HepG2 (cell line): Measurements from ENCODE around the gene WDR83. TPM values are rescaled to one million over a fixed set of nuclear protein-coding genes. Genes with fewer than 3 reads are reported as not detected.

Experiments
- ATAC-seq: fragments of 200-7000 bp; cut with Tn5 transposase; 3 replicates; pipeline ENCODE4 v1.9.1; 2020; ENCODE audit warnings: mild to moderate bottlenecking, moderate library complexity
- BruUV-seq: library from RNA; stranded (reverse); fragments of 400-500 nt; replicated peaks from 2 replicates; lab custom pipeline; 2021; lab: Mats Ljungman, UMichigan
- CTCF ChIA-PET: fragments of 300-600 bp; formaldehyde crosslinking; extraction: SDS; loops from one replicate; lab custom pipeline; 2021; ENCODE audit warnings: low total read pairs, inconsistent platforms, low intra/inter-chr PET ratio; lab: Yijun Ruan, JAX
- POLR2A ChIA-PET: fragments of 350-600 bp; sonication (Branson Sonifier 250); formaldehyde crosslinking; loops from one replicate; lab custom pipeline; 2020; ENCODE audit warnings: antibody characterized with exemption, inconsistent platforms; lab: Yijun Ruan, JAX
- DNase-seq: peaks from one replicate; pipeline ENCODE4 v3.0.0-alpha.2; 2015; ENCODE audit warnings: low spot score
- FAIRE-seq: peaks from 3 replicates; lab custom pipeline; 2011; peaks lifted over from hg19 to GRCh38; lab: Jason Lieb, UNC
- H2AFZ ChIP-seq: one replicate; pipeline ENCODE4 v1.6.1; 2011; ENCODE audit warnings: low read length, inconsistent platforms
- H3K27ac ChIP-seq: fragments of 300-600 bp; 3 replicates; pipeline ENCODE4 v1.8.0; 2011; ENCODE audit warnings: mixed run types, mild to moderate bottlenecking, mixed read lengths, low read length, inconsistent platforms; ENCODE audit not compliant: insufficient read depth; ENCODE audit errors: extremely low read length
- H3K27me3 ChIP-seq, 2 experiments: fragments of 200-600 bp in 1 of 2; 2 replicates in 1 of 2; 3 replicates in 1 of 2; pipeline versions ENCODE4 v1.6.0 to v1.8.0; 2011; ENCODE audit warnings: low read length in 2 of 2, mild to moderate bottlenecking in 2 of 2, moderate library complexity in 2 of 2, inconsistent platforms in 1 of 2; ENCODE audit not compliant: insufficient read depth in 2 of 2, control insufficient read depth in 1 of 2
- H3K36me3 ChIP-seq, 2 experiments: fragments of 200-600 bp in 1 of 2; replicated peaks in 1 of 2; 2 replicates in 1 of 2; 3 replicates in 1 of 2; pipeline versions ENCODE4 v1.5.1 to v1.8.0; 2011; ENCODE audit warnings: low read length in 2 of 2, inconsistent platforms in 1 of 2; ENCODE audit not compliant: insufficient read depth in 2 of 2, control insufficient read depth in 1 of 2
- H3K4me1 ChIP-seq: 2 replicates; pipeline ENCODE4 v1.5.1; 2012; ENCODE audit warnings: low read length, inconsistent platforms; ENCODE audit not compliant: insufficient read depth
- H3K4me2 ChIP-seq: 2 replicates; pipeline ENCODE4 v1.6.0; 2011; ENCODE audit warnings: low read depth, low read length, inconsistent platforms
- H3K4me3 ChIP-seq, 3 experiments: fragments of 200-600 bp in 1 of 3; sonication (generic), shearing (Covaris generic) in 1 of 3; replicated peaks in 1 of 3; 2 replicates each; pipeline ENCODE4 v1.5.1; 2011 to 2016; ENCODE audit warnings: low read length in 3 of 3, inconsistent platforms in 2 of 3, low read depth in 2 of 3, mild to moderate bottlenecking in 2 of 3, control low read depth in 1 of 3, mixed read lengths in 1 of 3; ENCODE audit not compliant: insufficient read depth in 1 of 3
- H3K79me2 ChIP-seq: one replicate; pipeline ENCODE4 v1.6.1; 2011; ENCODE audit warnings: low read length, inconsistent platforms; ENCODE audit not compliant: insufficient read depth
- H3K9ac ChIP-seq: 2 replicates; pipeline ENCODE4 v1.6.0; 2011; ENCODE audit warnings: mild to moderate bottlenecking, low read depth, low read length, inconsistent platforms; ENCODE audit not compliant: insufficient read depth
- H3K9me3 ChIP-seq: 2 replicates; pipeline ENCODE4 v1.5.1; 2012; ENCODE audit warnings: mild to moderate bottlenecking, low read length
- H4K20me1 ChIP-seq: 2 replicates; pipeline ENCODE4 v1.6.0; 2011; ENCODE audit warnings: inconsistent platforms, mild to moderate bottlenecking, low read length, moderate library complexity; ENCODE audit not compliant: insufficient read depth
- HDAC2 ChIP-seq: sonication (generic); formaldehyde crosslinking; IDR thresholded peaks from 2 replicates; pipeline ENCODE4 v1.4.0; 2020; ENCODE audit warnings: missing genetic modification reagents
- MYC ChIP-seq: sonication (generic); formaldehyde crosslinking; IDR thresholded peaks from 2 replicates; pipeline ENCODE4 v1.9.0; 2021; ENCODE audit warnings: missing genetic modification reagents, borderline replicate concordance
- POLR2G ChIP-seq: fragments of 200-400 bp; formaldehyde crosslinking; IDR thresholded peaks from 2 replicates; pipeline ENCODE4 v1.6.1; 2018; ENCODE audit warnings: mild to moderate bottlenecking, low read depth, low read length, moderate library complexity
- SATB2 ChIP-seq: sonication (generic); formaldehyde crosslinking; IDR thresholded peaks from 2 replicates; pipeline ENCODE4 v1.5.0; 2020; ENCODE audit warnings: missing genetic modification reagents
- XRCC5 ChIP-seq: fragments of 200-400 bp; formaldehyde crosslinking; optimal IDR thresholded peaks from 2 replicates; pipeline ENCODE3; 2017; ENCODE audit warnings: mild to moderate bottlenecking, low read length
- ZNF333 ChIP-seq: sonication (generic); formaldehyde crosslinking; IDR thresholded peaks from 2 replicates; pipeline ENCODE4 v1.4.0; 2020; ENCODE audit warnings: mild to moderate bottlenecking, missing genetic modification reagents, borderline replicate concordance
- ZNF605 ChIP-seq: sonication (generic); formaldehyde crosslinking; IDR thresholded peaks from 2 replicates; pipeline ENCODE4 v1.8.0; 2022; ENCODE audit warnings: mild to moderate bottlenecking, missing genetic modification reagents
- WGBS: methylation state at CpG from one replicate; pipeline ENCODE4 v1.1.6; 2017; ENCODE audit warnings: low lambda C conversion rate; 5-methylcytosine and 5-hydroxymethylcytosine counted together
- in situ Hi-C: cut with HindIII; loops from 2 replicates; pipeline ENCODE4 v1.10.0; 2017; ENCODE audit warnings: low pct_unique_long_range_greater_than_20kb; ENCODE audit not compliant: extremely low pct_ligation_motif_present
- intact Hi-C: fragments of 100-400 bp; cut with micrococcal nuclease; formaldehyde crosslinking; loops from one replicate; pipeline ENCODE4 v1.10.0; 2022; ENCODE audit not compliant: unreplicated experiment
- polyA plus RNA-seq, 8 experiments: library from polyadenylated mRNA; depleted of rRNA in 3 of 8; stranded (reverse) in 7 of 8; unstranded in 1 of 8; fragments of >200 nt; fragmentation: Illumina TruSeq in 4 of 8; extraction: Trizol in 4 of 8; gene quantifications; 2 replicates each; pipeline versions ENCODE4 v1.2.1 to v1.2.3, GENCODE V29; 2011 to 2016; ENCODE audit warnings: low read depth in 4 of 8, missing spikeins in 1 of 8, mixed read lengths in 1 of 8; ENCODE audit not compliant: insufficient read depth in 1 of 8
- total RNA-seq, 5 experiments: library from RNA; depleted of rRNA; stranded (reverse); fragments of >200 nt; fragmentation: Illumina TruSeq; extraction: Trizol; gene quantifications; 2 replicates each; pipeline ENCODE4 v1.2.3, GENCODE V29; 2016; ENCODE audit warnings: low read depth in 1 of 5
- TF ChIP-seq, protein P1 (sequence below): sonication (generic); formaldehyde crosslinking; IDR thresholded peaks from 2 replicates; pipeline ENCODE4 v1.5.0; 2020; ENCODE audit warnings: missing genetic modification reagents
- TF ChIP-seq, protein P2 (sequence below): sonication (generic); formaldehyde crosslinking; IDR thresholded peaks from 2 replicates; pipeline ENCODE4 v1.4.0; 2020; ENCODE audit warnings: missing genetic modification reagents
- TF ChIP-seq, protein P3 (sequence below): sonication (generic); formaldehyde crosslinking; IDR thresholded peaks from one replicate; pipeline ENCODE4 v1.5.1; 2020; ENCODE audit warnings: mild to moderate bottlenecking, missing genetic modification reagents; ENCODE audit errors: not compliant biosample characterization
- TF ChIP-seq, protein P4 (sequence below): sonication (generic); formaldehyde crosslinking; IDR thresholded peaks from 2 replicates; pipeline ENCODE4 v1.5.0; 2020; ENCODE audit warnings: missing genetic modification reagents
- TF ChIP-seq, protein P5 (sequence below): sonication (generic); IDR thresholded peaks from 2 replicates; pipeline ENCODE4 v1.6.1; 2016; ENCODE audit warnings: low read depth, borderline replicate concordance

The WDR83 gene
- total and polyA plus RNA-seq, 2 of the 13 experiments (the other 11 are each of a cell fraction or from before 2014, with no cell fraction given): 4.5 to 10.7 TPM

DNA sequence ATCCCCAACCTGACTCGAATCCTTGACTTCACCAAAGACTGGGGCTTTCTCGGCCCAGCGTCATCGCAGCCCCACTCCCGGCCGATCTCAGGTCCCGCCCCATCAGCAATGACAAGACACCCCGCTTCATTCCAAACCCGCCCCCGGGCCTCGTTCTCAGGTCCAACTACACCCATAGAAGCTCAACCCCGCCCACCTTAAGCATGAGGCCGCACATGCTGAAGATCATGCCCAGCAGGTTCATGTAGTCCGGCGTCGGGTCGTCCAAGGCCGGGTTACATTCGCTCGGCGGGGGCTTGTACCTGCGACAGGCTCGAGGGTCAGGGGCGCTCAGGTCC, 2.3 kb downstream of the WDR83 start:
- intact Hi-C loops: no loop called here
- in situ Hi-C loops: no loop called here
- peaks cover 43% of the 10 kb centered on the region for H3K4me1 ChIP-seq
- CTCF ChIA-PET: no interaction called here
- ATAC-seq (peak; percentile 10), FAIRE-seq (no peak), DNase-seq (peak; percentile 40)
- peak overlapping the region; percentile 77 to 96 (median 96) for H3K4me3 ChIP-seq
- no peaks in the 10 kb centered on the region; a peak in 1 of 5 replicates for H3K27me3 ChIP-seq
- peak overlapping the region; percentile 93 for H3K9ac ChIP-seq
- POLR2A ChIA-PET: interaction anchor here (0.9 to 1.9 kb wide), 9 partner anchors 9 to 173 kb away, joined by 3 to 16 read pairs (median 4); partner anchors contain the start of genes DHPS, GET3, ZNF490 and ZNF791
- H3K4me2 ChIP-seq: peak overlapping the region; percentile 97
- no peak overlapping the region for H2AFZ ChIP-seq
- peaks cover 34% of the 10 kb centered on the region for H3K79me2 ChIP-seq
- no peaks in the 10 kb centered on the region for H4K20me1 ChIP-seq
- H3K27ac ChIP-seq: peak overlapping the region; percentile 88
- BruUV-seq: TSS peak; percentile 76
- H3K9me3 ChIP-seq: no peaks in the 10 kb centered on the region
- peaks cover 5 to 13% of the 10 kb centered on the region in 2 experiments; a peak in 4 of 5 replicates for H3K36me3 ChIP-seq
- 0% methylated on average over 6 of the region's 24 CpGs for WGBS
- no peak for TF ChIP-seq HDAC2 (CRISPR knock-in tag)
- TF ChIP-seq, protein P1, sequence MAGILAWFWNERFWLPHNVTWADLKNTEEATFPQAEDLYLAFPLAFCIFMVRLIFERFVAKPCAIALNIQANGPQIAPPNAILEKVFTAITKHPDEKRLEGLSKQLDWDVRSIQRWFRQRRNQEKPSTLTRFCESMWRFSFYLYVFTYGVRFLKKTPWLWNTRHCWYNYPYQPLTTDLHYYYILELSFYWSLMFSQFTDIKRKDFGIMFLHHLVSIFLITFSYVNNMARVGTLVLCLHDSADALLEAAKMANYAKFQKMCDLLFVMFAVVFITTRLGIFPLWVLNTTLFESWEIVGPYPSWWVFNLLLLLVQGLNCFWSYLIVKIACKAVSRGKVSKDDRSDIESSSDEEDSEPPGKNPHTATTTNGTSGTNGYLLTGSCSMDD (CRISPR knock-in tag): no peak
- no peak for TF ChIP-seq XRCC5
- TF ChIP-seq MYC (CRISPR knock-in tag): peak; percentile 62; the same call in 1 of the 2 replicates
- TF ChIP-seq, protein P2, sequence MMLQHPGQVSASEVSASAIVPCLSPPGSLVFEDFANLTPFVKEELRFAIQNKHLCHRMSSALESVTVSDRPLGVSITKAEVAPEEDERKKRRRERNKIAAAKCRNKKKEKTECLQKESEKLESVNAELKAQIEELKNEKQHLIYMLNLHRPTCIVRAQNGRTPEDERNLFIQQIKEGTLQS: no peak
- TF ChIP-seq, protein P3, sequence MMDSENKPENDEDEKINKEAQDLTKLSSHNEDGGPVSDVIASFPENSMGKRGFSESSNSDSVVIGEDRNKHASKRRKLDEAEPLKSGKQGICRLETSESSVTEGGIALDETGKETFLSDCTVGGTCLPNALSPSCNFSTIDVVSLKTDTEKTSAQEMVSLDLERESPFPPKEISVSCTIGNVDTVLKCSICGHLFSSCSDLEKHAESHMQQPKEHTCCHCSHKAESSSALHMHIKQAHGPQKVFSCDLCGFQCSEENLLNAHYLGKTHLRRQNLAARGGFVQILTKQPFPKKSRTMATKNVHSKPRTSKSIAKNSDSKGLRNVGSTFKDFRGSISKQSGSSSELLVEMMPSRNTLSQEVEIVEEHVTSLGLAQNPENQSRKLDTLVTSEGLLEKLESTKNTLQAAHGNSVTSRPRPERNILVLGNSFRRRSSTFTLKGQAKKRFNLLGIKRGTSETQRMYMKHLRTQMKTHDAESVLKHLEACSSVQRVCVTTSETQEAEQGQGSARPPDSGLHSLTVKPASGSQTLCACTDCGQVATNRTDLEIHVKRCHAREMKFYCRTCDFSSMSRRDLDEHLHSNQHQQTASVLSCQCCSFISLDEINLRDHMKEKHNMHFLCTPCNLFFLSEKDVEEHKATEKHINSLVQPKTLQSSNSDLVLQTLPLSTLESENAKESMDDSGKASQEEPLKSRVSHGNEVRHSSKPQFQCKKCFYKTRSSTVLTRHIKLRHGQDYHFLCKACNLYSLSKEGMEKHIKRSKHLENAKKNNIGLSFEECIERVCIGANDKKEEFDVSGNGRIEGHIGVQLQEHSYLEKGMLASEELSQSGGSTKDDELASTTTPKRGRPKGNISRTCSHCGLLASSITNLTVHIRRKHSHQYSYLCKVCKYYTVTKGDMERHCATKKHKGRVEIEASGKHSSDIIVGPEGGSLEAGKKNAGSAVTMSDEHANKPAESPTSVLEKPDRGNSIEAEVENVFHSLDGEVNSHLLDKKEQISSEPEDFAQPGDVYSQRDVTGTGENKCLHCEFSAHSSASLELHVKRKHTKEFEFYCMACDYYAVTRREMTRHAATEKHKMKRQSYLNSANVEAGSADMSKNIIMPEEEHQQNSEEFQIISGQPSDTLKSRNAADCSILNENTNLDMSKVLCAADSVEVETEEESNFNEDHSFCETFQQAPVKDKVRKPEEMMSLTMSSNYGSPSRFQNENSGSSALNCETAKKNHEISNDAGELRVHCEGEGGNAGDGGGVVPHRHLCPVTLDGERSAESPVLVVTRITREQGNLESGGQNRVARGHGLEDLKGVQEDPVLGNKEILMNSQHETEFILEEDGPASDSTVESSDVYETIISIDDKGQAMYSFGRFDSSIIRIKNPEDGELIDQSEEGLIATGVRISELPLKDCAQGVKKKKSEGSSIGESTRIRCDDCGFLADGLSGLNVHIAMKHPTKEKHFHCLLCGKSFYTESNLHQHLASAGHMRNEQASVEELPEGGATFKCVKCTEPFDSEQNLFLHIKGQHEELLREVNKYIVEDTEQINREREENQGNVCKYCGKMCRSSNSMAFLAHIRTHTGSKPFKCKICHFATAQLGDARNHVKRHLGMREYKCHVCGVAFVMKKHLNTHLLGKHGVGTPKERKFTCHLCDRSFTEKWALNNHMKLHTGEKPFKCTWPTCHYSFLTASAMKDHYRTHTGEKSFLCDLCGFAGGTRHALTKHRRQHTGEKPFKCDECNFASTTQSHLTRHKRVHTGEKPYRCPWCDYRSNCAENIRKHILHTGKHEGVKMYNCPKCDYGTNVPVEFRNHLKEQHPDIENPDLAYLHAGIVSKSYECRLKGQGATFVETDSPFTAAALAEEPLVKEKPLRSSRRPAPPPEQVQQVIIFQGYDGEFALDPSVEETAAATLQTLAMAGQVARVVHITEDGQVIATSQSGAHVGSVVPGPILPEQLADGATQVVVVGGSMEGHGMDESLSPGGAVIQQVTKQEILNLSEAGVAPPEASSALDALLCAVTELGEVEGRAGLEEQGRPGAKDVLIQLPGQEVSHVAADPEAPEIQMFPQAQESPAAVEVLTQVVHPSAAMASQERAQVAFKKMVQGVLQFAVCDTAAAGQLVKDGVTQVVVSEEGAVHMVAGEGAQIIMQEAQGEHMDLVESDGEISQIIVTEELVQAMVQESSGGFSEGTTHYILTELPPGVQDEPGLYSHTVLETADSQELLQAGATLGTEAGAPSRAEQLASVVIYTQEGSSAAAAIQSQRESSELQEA: peak; percentile 29
- TF ChIP-seq, protein P4, sequence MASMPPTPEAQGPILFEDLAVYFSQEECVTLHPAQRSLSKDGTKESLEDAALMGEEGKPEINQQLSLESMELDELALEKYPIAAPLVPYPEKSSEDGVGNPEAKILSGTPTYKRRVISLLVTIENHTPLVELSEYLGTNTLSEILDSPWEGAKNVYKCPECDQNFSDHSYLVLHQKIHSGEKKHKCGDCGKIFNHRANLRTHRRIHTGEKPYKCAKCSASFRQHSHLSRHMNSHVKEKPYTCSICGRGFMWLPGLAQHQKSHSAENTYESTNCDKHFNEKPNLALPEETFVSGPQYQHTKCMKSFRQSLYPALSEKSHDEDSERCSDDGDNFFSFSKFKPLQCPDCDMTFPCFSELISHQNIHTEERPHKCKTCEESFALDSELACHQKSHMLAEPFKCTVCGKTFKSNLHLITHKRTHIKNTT (CRISPR knock-in tag): no peak
- no peak for TF ChIP-seq ZNF333 (CRISPR knock-in tag)
- peak; percentile 27; the same call in 1 of the 2 replicates for TF ChIP-seq ZNF605
- TF ChIP-seq POLR2G: no peak
- TF ChIP-seq, protein P5, sequence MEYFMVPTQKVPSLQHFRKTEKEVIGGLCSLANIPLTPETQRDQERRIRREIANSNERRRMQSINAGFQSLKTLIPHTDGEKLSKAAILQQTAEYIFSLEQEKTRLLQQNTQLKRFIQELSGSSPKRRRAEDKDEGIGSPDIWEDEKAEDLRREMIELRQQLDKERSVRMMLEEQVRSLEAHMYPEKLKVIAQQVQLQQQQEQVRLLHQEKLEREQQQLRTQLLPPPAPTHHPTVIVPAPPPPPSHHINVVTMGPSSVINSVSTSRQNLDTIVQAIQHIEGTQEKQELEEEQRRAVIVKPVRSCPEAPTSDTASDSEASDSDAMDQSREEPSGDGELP: no peak
- TF ChIP-seq SATB2: no peak
